HCT116 (cell line): ENCODE results near the gene FLOT1. TPM values are rescaled to one million over a fixed set of nuclear protein-coding genes. Genes with fewer than 3 reads are reported as not detected.

ENCODE experiments used
- ATAC-seq: fragments of 200-7000 bp; cut with Tn5 transposase; 2 replicates; pipeline ENCODE4 v1.9.1; 2020; ENCODE audit warnings: mild to moderate bottlenecking, moderate library complexity
- BruUV-seq: library from RNA; stranded (reverse); fragments of 400-500 nt; replicated peaks from 2 replicates; lab custom pipeline; 2021; lab: Mats Ljungman, UMichigan
- CTCF ChIA-PET: fragments of 300-600 bp; sonication (Branson Sonifier 250); formaldehyde crosslinking; loops from one replicate; lab custom pipeline; 2021; ENCODE audit warnings: antibody characterized with exemption; lab: Charles Lee
- POLR2A ChIA-PET: fragments of 300-600, 350-600 bp; sonication (Branson Sonifier 250); formaldehyde crosslinking; loops from one replicate; lab custom pipeline; 2021; ENCODE audit warnings: antibody characterized with exemption; lab: Charles Lee
- RAD21 ChIA-PET, 2 experiments: fragments of 300-600 bp; sonication (Branson Sonifier 250); formaldehyde crosslinking; loops; one replicate each; lab custom pipeline; 2023; ENCODE audit warnings: low total read pairs in 2 of 2; ENCODE audit not compliant: uncharacterized antibody in 2 of 2, unreplicated experiment in 2 of 2, low non-redundant PET in 1 of 2; lab: Charles Lee
- DNase-seq: peaks from one replicate; pipeline ENCODE4 v3.0.0-alpha.2; 2010; ENCODE audit warnings: low read depth, low spot score
- H2AFZ ChIP-seq: fragments of 200-600 bp; shearing (Covaris generic), sonication (generic); 2 replicates; pipeline ENCODE4 v1.6.1; 2017; ENCODE audit warnings: low read depth, mixed run types, mixed read lengths, antibody characterized with exemption, low read length; ENCODE audit not compliant: poor library complexity, severe bottlenecking
- H3K27ac ChIP-seq: 2 replicates; pipeline ENCODE4 v1.5.1; 2012; ENCODE audit warnings: low read depth, low read length
- H3K27me3 ChIP-seq: fragments of 200-600 bp; sonication (generic); 2 replicates; pipeline ENCODE4 v1.6.1; 2016; ENCODE audit warnings: mixed run types, low read length, mixed read lengths; ENCODE audit not compliant: insufficient read depth
- H3K36me3 ChIP-seq, 2 experiments: fragments of 200-500 bp in 1 of 2; fragments of 200-600 bp in 1 of 2; sonication (Bioruptor generic) in 1 of 2; sonication (generic) in 1 of 2; 2 replicates each; pipeline versions ENCODE4 v1.5.1 to v1.6.1; 2014 to 2016; ENCODE audit warnings: low read length in 2 of 2, inconsistent platforms in 1 of 2, mixed read lengths in 1 of 2, mixed run types in 1 of 2; ENCODE audit not compliant: insufficient read depth in 2 of 2, control insufficient read depth in 1 of 2
- H3K4me1 ChIP-seq, 2 experiments: fragments of 200-600 bp in 1 of 2; sonication (generic) in 1 of 2; 2 replicates each; pipeline versions ENCODE4 v1.5.1 to v1.6.1; 2012 to 2017; ENCODE audit warnings: low read length in 2 of 2, inconsistent platforms in 1 of 2, mild to moderate bottlenecking in 1 of 2, mixed read lengths in 1 of 2, mixed run types in 1 of 2, moderate library complexity in 1 of 2; ENCODE audit not compliant: insufficient read depth in 2 of 2, control insufficient read depth in 1 of 2
- H3K4me2 ChIP-seq: fragments of 200-600 bp; sonication (generic); 2 replicates; pipeline ENCODE4 v1.6.1; 2017; ENCODE audit warnings: mixed run types, low read length, mixed read lengths
- H3K4me3 ChIP-seq, 2 experiments: fragments of 200-600 bp in 1 of 2; sonication (generic) in 1 of 2; replicated peaks in 1 of 2; 2 replicates each; pipeline ENCODE4 v1.5.1; 2011 to 2016; ENCODE audit warnings: low read length in 2 of 2, control low read depth in 1 of 2, low read depth in 1 of 2, mild to moderate bottlenecking in 1 of 2, mixed read lengths in 1 of 2, mixed run types in 1 of 2
- H3K79me2 ChIP-seq: fragments of 200-600 bp; sonication (generic); 2 replicates; pipeline ENCODE4 v1.6.1; 2017; ENCODE audit warnings: mild to moderate bottlenecking, mixed run types, low read length, moderate library complexity, mixed read lengths; ENCODE audit not compliant: insufficient read depth
- H3K9ac ChIP-seq: fragments of 200-600 bp; sonication (generic); 2 replicates; pipeline ENCODE4 v1.6.1; 2016; ENCODE audit warnings: low read length, mixed read lengths
- H3K9me2 ChIP-seq: fragments of 200-600 bp; sonication (generic), shearing (Covaris generic); 2 replicates; pipeline ENCODE4 v1.6.1; 2017; ENCODE audit warnings: mixed run types, mild to moderate bottlenecking, moderate library complexity; ENCODE audit not compliant: insufficient read depth
- H3K9me3 ChIP-seq, 2 experiments: fragments of 200-500 bp in 1 of 2; fragments of 200-600 bp in 1 of 2; sonication (Bioruptor generic) in 1 of 2; sonication (generic) in 1 of 2; 2 replicates each; pipeline ENCODE4 v1.6.1; 2014 to 2017; ENCODE audit warnings: low read length in 2 of 2, mixed read lengths in 2 of 2, inconsistent platforms in 1 of 2, low read depth in 1 of 2, mild to moderate bottlenecking in 1 of 2, mixed run types in 1 of 2, moderate library complexity in 1 of 2; ENCODE audit not compliant: control insufficient read depth in 1 of 2, insufficient read depth in 1 of 2
- H4K20me1 ChIP-seq: fragments of 200-600 bp; sonication (generic), shearing (Covaris generic); 2 replicates; pipeline ENCODE4 v1.6.1; 2017; ENCODE audit warnings: mixed run types, mild to moderate bottlenecking, moderate library complexity; ENCODE audit not compliant: insufficient read depth
- CBX3 ChIP-seq: IDR thresholded peaks from 2 replicates; pipeline ENCODE4 v1.6.1; 2012; ENCODE audit warnings: low read depth
- CEBPB ChIP-seq: IDR thresholded peaks from 2 replicates; pipeline ENCODE4 v1.6.1; 2012; ENCODE audit warnings: low read depth
- EGR1 ChIP-seq: IDR thresholded peaks from 2 replicates; pipeline ENCODE4 v1.6.1; 2012; ENCODE audit warnings: low read depth
- FOSL1 ChIP-seq: IDR thresholded peaks from 2 replicates; pipeline ENCODE4 v1.6.1; 2012; ENCODE audit warnings: low read depth
- JUND ChIP-seq: IDR thresholded peaks from 2 replicates; pipeline ENCODE4 v1.6.1; 2012
- POLR2A ChIP-seq: IDR thresholded peaks from 2 replicates; pipeline ENCODE4 v1.7.0; 2011; ENCODE audit warnings: borderline replicate concordance; ENCODE audit not compliant: insufficient read depth, insufficient read length; ENCODE audit errors: extremely low read depth
- POLR2AphosphoS5 ChIP-seq: IDR thresholded peaks from 2 replicates; pipeline ENCODE4 v1.6.1; 2011; ENCODE audit warnings: mild to moderate bottlenecking, low read depth, low read length, moderate library complexity
- RAD21 ChIP-seq: IDR thresholded peaks from 2 replicates; pipeline ENCODE4 v1.6.1; 2012; ENCODE audit warnings: low read depth, mild to moderate bottlenecking
- SIN3A ChIP-seq: IDR thresholded peaks from 2 replicates; pipeline ENCODE4 v1.6.1; 2012; ENCODE audit warnings: low read depth
- SP1 ChIP-seq: IDR thresholded peaks from 2 replicates; pipeline ENCODE4 v1.6.1; 2012; ENCODE audit warnings: low read depth
- SRF ChIP-seq: IDR thresholded peaks from 2 replicates; pipeline ENCODE4 v1.6.1; 2012; ENCODE audit warnings: low read depth
- TCF7L2 ChIP-seq: IDR thresholded peaks from 2 replicates; pipeline ENCODE4 v1.7.0; 2011; ENCODE audit warnings: borderline replicate concordance, inconsistent platforms; ENCODE audit not compliant: insufficient read depth, insufficient read length; ENCODE audit errors: extremely low read depth
- YY1 ChIP-seq: IDR thresholded peaks from 2 replicates; pipeline ENCODE4 v1.6.1; 2011; ENCODE audit warnings: low read length, low read depth, moderate library complexity, mild to moderate bottlenecking; ENCODE audit not compliant: insufficient replicate concordance; ENCODE audit errors: extremely low read depth
- ZFX ChIP-seq: fragments of 450-650 bp; IDR thresholded peaks from 2 replicates; pipeline ENCODE4 v1.6.1; 2017
- ZNF274 ChIP-seq: fragments of 200-500 bp; sonication (Bioruptor generic); IDR thresholded peaks from 2 replicates; pipeline ENCODE4 v1.6.1; 2014; ENCODE audit warnings: mild to moderate bottlenecking, low read depth, low read length, inconsistent platforms
- intact Hi-C: fragments of 100-400 bp; cut with micrococcal nuclease; formaldehyde crosslinking; loops from 2 replicates; pipeline ENCODE4 v1.10.0; 2022
- total RNA-seq: library from RNA; stranded (reverse); gene quantifications from one replicate; pipeline ENCODE4 v1.2.1, GENCODE V29; 2021; ENCODE audit not compliant: unreplicated experiment
- TF ChIP-seq, protein P1 (sequence below), 3 experiments: fragments of 200-600 bp in 1 of 3; sonication (generic) in 1 of 3; IDR thresholded peaks in 2 of 3; conservative IDR thresholded peaks in 1 of 3; 2 replicates each; pipeline ENCODE4 v1.5.1; 2012 to 2017; ENCODE audit warnings: low read depth in 2 of 3, low read length in 2 of 3, antibody characterized with exemption in 1 of 3, borderline replicate concordance in 1 of 3, control low read depth in 1 of 3, mild to moderate bottlenecking in 1 of 3, mixed read lengths in 1 of 3, mixed run types in 1 of 3, moderate library complexity in 1 of 3; ENCODE audit not compliant: insufficient read depth in 1 of 3
- TF ChIP-seq, protein P2 (sequence below): IDR thresholded peaks from 2 replicates; pipeline ENCODE4 v1.6.1; 2011; ENCODE audit warnings: mild to moderate bottlenecking, low read length, moderate library complexity; ENCODE audit not compliant: insufficient replicate concordance; ENCODE audit errors: extremely low read depth
- TF ChIP-seq, protein P3 (sequence below): IDR thresholded peaks from 2 replicates; pipeline ENCODE4 v1.6.1; 2012; ENCODE audit warnings: low read depth
- TF ChIP-seq, protein P4 (sequence below): IDR thresholded peaks from 2 replicates; pipeline ENCODE4 v1.6.1; 2012

The FLOT1 gene
- total RNA-seq, 1 experiment from 2014 or later: 117 TPM

DNA sequence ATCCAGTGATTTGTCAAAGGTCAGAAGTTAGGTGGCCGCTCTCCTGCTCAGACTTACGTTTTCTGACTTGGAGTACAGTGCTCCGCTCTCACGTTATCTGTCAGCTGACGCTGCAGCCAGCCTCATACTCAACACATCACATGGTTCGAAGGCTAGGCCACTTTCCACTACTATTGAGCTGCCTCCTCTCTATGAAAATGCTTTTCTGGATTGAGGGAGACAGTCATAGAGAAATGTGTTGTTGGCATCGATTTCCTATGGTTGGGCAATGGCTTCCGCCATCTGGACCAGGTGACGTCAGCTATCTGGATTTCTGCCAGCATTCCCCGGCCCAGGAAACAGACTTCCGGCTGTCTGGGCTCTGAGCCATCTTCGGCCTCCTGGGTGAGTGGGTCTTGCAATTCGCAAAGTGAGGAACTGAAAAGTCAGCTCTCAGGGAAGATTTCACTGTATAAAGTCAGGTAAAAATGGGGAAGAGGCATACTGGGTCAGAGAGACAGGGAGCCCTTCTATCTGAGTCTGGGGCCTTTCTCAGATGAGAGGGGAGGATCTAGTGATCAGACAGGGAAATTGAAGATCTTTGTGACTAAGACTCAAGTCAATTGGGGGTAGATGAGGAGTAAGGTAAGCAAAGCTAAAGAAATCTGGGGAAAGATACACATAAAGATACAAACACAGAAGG, 39.4 kb upstream of the FLOT1 start:
- Histone ChIP-seq H3K27ac (peak overlapping the region; percentile 92), H3K9me2 (no peaks in the 10 kb centered on the region), H3K36me3 (no peaks in the 10 kb centered on the region), H3K9me3 (no peaks in the 10 kb centered on the region), H3K4me3 (peak overlapping the region; percentile 27 to 48), H2AFZ (peak overlapping the region; percentile 14), H4K20me1 (no peaks in the 10 kb centered on the region), H3K27me3 (no peaks in the 10 kb centered on the region), H3K79me2 (no peaks in the 10 kb centered on the region), H3K4me2 (peak overlapping the region; percentile 84), H3K4me1 (peaks cover 84 to 99% of the 10 kb centered on the region in 2 experiments), H3K9ac (peak overlapping the region; percentile 78)
- ATAC-seq (peak; percentile 53), DNase-seq (peak; percentile 94)
- POLR2A ChIA-PET: interaction anchor here (0.9 to 14.9 kb wide), 17 partner anchors 9 to 63 kb away, joined by 3 to 137 read pairs (median 9); partner anchors contain the start of genes FLOT1 and IER3
- TF ChIP-seq ZNF274: no peak
- TF ChIP-seq, protein P1, sequence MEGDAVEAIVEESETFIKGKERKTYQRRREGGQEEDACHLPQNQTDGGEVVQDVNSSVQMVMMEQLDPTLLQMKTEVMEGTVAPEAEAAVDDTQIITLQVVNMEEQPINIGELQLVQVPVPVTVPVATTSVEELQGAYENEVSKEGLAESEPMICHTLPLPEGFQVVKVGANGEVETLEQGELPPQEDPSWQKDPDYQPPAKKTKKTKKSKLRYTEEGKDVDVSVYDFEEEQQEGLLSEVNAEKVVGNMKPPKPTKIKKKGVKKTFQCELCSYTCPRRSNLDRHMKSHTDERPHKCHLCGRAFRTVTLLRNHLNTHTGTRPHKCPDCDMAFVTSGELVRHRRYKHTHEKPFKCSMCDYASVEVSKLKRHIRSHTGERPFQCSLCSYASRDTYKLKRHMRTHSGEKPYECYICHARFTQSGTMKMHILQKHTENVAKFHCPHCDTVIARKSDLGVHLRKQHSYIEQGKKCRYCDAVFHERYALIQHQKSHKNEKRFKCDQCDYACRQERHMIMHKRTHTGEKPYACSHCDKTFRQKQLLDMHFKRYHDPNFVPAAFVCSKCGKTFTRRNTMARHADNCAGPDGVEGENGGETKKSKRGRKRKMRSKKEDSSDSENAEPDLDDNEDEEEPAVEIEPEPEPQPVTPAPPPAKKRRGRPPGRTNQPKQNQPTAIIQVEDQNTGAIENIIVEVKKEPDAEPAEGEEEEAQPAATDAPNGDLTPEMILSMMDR (IDR thresholded peaks at IDR 0.05 in 2 of 3, conservative IDR thresholded peaks at IDR 0.05 in 1 of 3; ENCODE audit: borderline replicate concordance in 1 of 3, insufficient read depth in 1 of 3, low read depth in 2 of 3, low read length in 2 of 3): no peak
- TF ChIP-seq SRF: peak; percentile 73; the same call in 1 of the 2 replicates
- TF ChIP-seq RAD21: peak; percentile 31; the same call in 1 of the 2 replicates
- peak; percentile 98 for TF ChIP-seq CEBPB
- peak; percentile 94 for TF ChIP-seq SP1
- peak; percentile 66 for TF ChIP-seq POLR2AphosphoS5
- TF ChIP-seq, protein P2, sequence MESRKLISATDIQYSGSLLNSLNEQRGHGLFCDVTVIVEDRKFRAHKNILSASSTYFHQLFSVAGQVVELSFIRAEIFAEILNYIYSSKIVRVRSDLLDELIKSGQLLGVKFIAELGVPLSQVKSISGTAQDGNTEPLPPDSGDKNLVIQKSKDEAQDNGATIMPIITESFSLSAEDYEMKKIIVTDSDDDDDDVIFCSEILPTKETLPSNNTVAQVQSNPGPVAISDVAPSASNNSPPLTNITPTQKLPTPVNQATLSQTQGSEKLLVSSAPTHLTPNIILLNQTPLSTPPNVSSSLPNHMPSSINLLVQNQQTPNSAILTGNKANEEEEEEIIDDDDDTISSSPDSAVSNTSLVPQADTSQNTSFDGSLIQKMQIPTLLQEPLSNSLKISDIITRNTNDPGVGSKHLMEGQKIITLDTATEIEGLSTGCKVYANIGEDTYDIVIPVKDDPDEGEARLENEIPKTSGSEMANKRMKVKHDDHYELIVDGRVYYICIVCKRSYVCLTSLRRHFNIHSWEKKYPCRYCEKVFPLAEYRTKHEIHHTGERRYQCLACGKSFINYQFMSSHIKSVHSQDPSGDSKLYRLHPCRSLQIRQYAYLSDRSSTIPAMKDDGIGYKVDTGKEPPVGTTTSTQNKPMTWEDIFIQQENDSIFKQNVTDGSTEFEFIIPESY: peak; percentile 61
- 0 out of 2 replicates have a peak, but pooled peaks have one; percentile 39 for TF ChIP-seq EGR1
- TF ChIP-seq, protein P3, sequence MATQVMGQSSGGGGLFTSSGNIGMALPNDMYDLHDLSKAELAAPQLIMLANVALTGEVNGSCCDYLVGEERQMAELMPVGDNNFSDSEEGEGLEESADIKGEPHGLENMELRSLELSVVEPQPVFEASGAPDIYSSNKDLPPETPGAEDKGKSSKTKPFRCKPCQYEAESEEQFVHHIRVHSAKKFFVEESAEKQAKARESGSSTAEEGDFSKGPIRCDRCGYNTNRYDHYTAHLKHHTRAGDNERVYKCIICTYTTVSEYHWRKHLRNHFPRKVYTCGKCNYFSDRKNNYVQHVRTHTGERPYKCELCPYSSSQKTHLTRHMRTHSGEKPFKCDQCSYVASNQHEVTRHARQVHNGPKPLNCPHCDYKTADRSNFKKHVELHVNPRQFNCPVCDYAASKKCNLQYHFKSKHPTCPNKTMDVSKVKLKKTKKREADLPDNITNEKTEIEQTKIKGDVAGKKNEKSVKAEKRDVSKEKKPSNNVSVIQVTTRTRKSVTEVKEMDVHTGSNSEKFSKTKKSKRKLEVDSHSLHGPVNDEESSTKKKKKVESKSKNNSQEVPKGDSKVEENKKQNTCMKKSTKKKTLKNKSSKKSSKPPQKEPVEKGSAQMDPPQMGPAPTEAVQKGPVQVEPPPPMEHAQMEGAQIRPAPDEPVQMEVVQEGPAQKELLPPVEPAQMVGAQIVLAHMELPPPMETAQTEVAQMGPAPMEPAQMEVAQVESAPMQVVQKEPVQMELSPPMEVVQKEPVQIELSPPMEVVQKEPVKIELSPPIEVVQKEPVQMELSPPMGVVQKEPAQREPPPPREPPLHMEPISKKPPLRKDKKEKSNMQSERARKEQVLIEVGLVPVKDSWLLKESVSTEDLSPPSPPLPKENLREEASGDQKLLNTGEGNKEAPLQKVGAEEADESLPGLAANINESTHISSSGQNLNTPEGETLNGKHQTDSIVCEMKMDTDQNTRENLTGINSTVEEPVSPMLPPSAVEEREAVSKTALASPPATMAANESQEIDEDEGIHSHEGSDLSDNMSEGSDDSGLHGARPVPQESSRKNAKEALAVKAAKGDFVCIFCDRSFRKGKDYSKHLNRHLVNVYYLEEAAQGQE: no peak
- TF ChIP-seq JUND: peak; percentile 88
- peak; percentile 76 for TF ChIP-seq FOSL1
- TF ChIP-seq SIN3A: peak; percentile 74
- TF ChIP-seq, protein P4, sequence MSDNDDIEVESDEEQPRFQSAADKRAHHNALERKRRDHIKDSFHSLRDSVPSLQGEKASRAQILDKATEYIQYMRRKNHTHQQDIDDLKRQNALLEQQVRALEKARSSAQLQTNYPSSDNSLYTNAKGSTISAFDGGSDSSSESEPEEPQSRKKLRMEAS: peak; percentile 68
- TF ChIP-seq YY1: peak; percentile 72
- peak; percentile 56 for TF ChIP-seq TCF7L2
- no peak for TF ChIP-seq ZFX
- no peak for TF ChIP-seq POLR2A
- TF ChIP-seq CBX3: peak; percentile 71
- no TSS peak for BruUV-seq
- CTCF ChIA-PET: no interaction called here
- intact Hi-C loops: loop anchor here (1.0 to 2.0 kb wide), 4 partner anchors 13 to 38 kb away; partner anchors contain the start of gene IER3
- RAD21 ChIA-PET: interaction anchor here in 1 of 2 experiments (1.1 kb wide), 1 partner anchor 30 kb away, joined by 4 read pairs; no protein-coding TSS in a partner anchor
